ENCODE data around the gene KRTAP9-4. TPM values are rescaled to one million over a fixed set of nuclear protein-coding genes. Genes with fewer than 3 reads are reported as not detected.
"Not testable (repeated sequence)": the region's sequence is repeated elsewhere in the genome, so short reads cannot be mapped to it uniquely, and the experiment has no call there.

KRTAP9-4 gene
- total RNA-seq, 5 donors from 2014 or later (not counting 1 experiment from before 2014, with no cell fraction given): not detected

GRCh38 chr17:41275648-41276190, 26.2 kb downstream of the KRTAP9-4 start, which contains the start of gene KRTAP9-7:
Gene KRTAP9-7, plus strand, starts transcription at chr17:41275698. Its CDS starts 0 bp downstream, at chr17:41275698.
- H3K4me3 ChIP-seq (ENCODE audit: control insufficient read depth in 1 of 2, extremely low read depth in 1 of 2, low read length in 1 of 2); H3K9me3 ChIP-seq; H3K27ac ChIP-seq (ENCODE audit: low read length); ATAC-seq (replicated peaks in 1 of 4); H3K36me3 ChIP-seq (ENCODE audit: control insufficient read depth in 2 of 2, extremely low read depth in 1 of 2, insufficient read depth in 1 of 2, low read length in 1 of 2); POLR2A ChIA-PET; H3K4me3 Mint-ChIP-seq; H3K9me3 Mint-ChIP-seq; H3K4me1 ChIP-seq (ENCODE audit: control insufficient read depth in 1 of 2, extremely low read depth in 1 of 2, insufficient read depth in 2 of 2, low read length in 2 of 2); H3K27ac Mint-ChIP-seq; H3K27me3 ChIP-seq (replicated peaks in 1 of 2; ENCODE audit: control insufficient read depth in 2 of 2, extremely low read depth in 1 of 2, insufficient read depth in 2 of 2, low read length in 1 of 2); H3K36me3 Mint-ChIP-seq; CTCF ChIA-PET: not testable (repeated sequence)
- 81% methylated on average over 3 of the region's 3 CpGs for WGBS (ENCODE audit: insufficient coverage)
- Mint-ChIP-seq H3K4me1 (peaks cover 0 to 11% (median 4%) of the 10 kb centered on the region in 3 donors), H3K27me3 (peaks cover 11 to 18% of the 10 kb centered on the region in 2 donors)
- peak in 1 of 35 experiments; percentile 0 for DNase-seq

GRCh38 chr17:41278176-41278955, 28.9 kb downstream of the KRTAP9-4 start:
- ATAC-seq (replicated peaks in 1 of 4) (no peak), DNase-seq (peak in 1 of 35 experiments; percentile 0)
- POLR2A ChIA-PET: no interaction called here
- H3K4me1 Mint-ChIP-seq: peaks cover 0 to 5% (median 0%) of the 10 kb centered on the region in 3 donors
- H3K27me3 ChIP-seq (replicated peaks in 1 of 2; ENCODE audit: control insufficient read depth in 2 of 2, extremely low read depth in 1 of 2, insufficient read depth in 2 of 2, low read length in 1 of 2): no peaks in the 10 kb centered on the region
- H3K27ac ChIP-seq (ENCODE audit: low read length): no peak overlapping the region
- H3K4me3 ChIP-seq (ENCODE audit: control insufficient read depth in 1 of 2, extremely low read depth in 1 of 2, low read length in 1 of 2): no peak overlapping the region
- no peaks in the 10 kb centered on the region for H3K9me3 Mint-ChIP-seq
- no peak overlapping the region for H3K27ac Mint-ChIP-seq
- no peaks in the 10 kb centered on the region for H3K9me3 ChIP-seq
- 90% methylated on average over 2 of the region's 3 CpGs for WGBS (ENCODE audit: insufficient coverage)
- H3K36me3 ChIP-seq (ENCODE audit: control insufficient read depth in 2 of 2, extremely low read depth in 1 of 2, insufficient read depth in 1 of 2, low read length in 1 of 2): no peaks in the 10 kb centered on the region
- CTCF ChIA-PET: no interaction called here
- no peaks in the 10 kb centered on the region for H3K36me3 Mint-ChIP-seq
- no peak overlapping the region for H3K4me3 Mint-ChIP-seq
- no peaks in the 10 kb centered on the region for H3K4me1 ChIP-seq (ENCODE audit: control insufficient read depth in 1 of 2, extremely low read depth in 1 of 2, insufficient read depth in 2 of 2, low read length in 2 of 2)
- H3K27me3 Mint-ChIP-seq: peaks cover 11 to 12% of the 10 kb centered on the region in 2 donors

GRCh38 chr17:41284043-41284442, 34.6 kb downstream of the KRTAP9-4 start:
- CTCF ChIA-PET: no interaction called here

GRCh38 chr17:41284546-41284945, 35.1 kb downstream of the KRTAP9-4 start:
- Histone ChIP-seq H3K9me3 (no peaks in the 10 kb centered on the region), H3K4me1 (ENCODE audit: control insufficient read depth in 1 of 2, extremely low read depth in 1 of 2, insufficient read depth in 2 of 2, low read length in 2 of 2) (peaks cover 5% of the 10 kb centered on the region in 2 experiments), H3K36me3 (ENCODE audit: control insufficient read depth in 2 of 2, extremely low read depth in 1 of 2, insufficient read depth in 1 of 2, low read length in 1 of 2) (no peaks in the 10 kb centered on the region), H3K4me3 (ENCODE audit: control insufficient read depth in 1 of 2, extremely low read depth in 1 of 2, low read length in 1 of 2) (no peak overlapping the region), H3K27me3 (replicated peaks in 1 of 2; ENCODE audit: control insufficient read depth in 2 of 2, extremely low read depth in 1 of 2, insufficient read depth in 2 of 2, low read length in 1 of 2) (no peaks in the 10 kb centered on the region), H3K27ac (ENCODE audit: low read length) (no peak overlapping the region)
- no peak overlapping the region for H3K27ac Mint-ChIP-seq
- no peaks in the 10 kb centered on the region for H3K9me3 Mint-ChIP-seq
- no peaks in the 10 kb centered on the region for H3K36me3 Mint-ChIP-seq
- DNase-seq (peak in 1 of 35 experiments; percentile 2), ATAC-seq (replicated peaks in 1 of 4) (no peak)
- H3K27me3 Mint-ChIP-seq: no peaks in the 10 kb centered on the region
- ChIA-PET CTCF (no interaction called here), POLR2A (no interaction called here)
- H3K4me1 Mint-ChIP-seq: peaks cover 16 to 19% (median 18%) of the 10 kb centered on the region in 3 donors
- H3K4me3 Mint-ChIP-seq: no peak overlapping the region
- no CpG with 5 or more reads among the region's 2 CpGs for WGBS (ENCODE audit: insufficient coverage)

More at GRCh38 chr17:41284043-41284442, 34.6 kb downstream of the KRTAP9-4 start:
- no peaks in the 10 kb centered on the region for H3K36me3 ChIP-seq (ENCODE audit: control insufficient read depth in 2 of 2, extremely low read depth in 1 of 2, insufficient read depth in 1 of 2, low read length in 1 of 2)
- H3K27me3 ChIP-seq (replicated peaks in 1 of 2; ENCODE audit: control insufficient read depth in 2 of 2, extremely low read depth in 1 of 2, insufficient read depth in 2 of 2, low read length in 1 of 2): no peaks in the 10 kb centered on the region
- no peak overlapping the region for H3K4me3 ChIP-seq (ENCODE audit: control insufficient read depth in 1 of 2, extremely low read depth in 1 of 2, low read length in 1 of 2)
- Mint-ChIP-seq H3K4me3 (no peak overlapping the region), H3K27me3 (no peaks in the 10 kb centered on the region), H3K4me1 (peaks cover 16 to 19% (median 18%) of the 10 kb centered on the region in 3 donors), H3K9me3 (no peaks in the 10 kb centered on the region), H3K36me3 (no peaks in the 10 kb centered on the region), H3K27ac (no peak overlapping the region)
- no peak for DNase-seq
- peaks cover 5% of the 10 kb centered on the region in 2 experiments for H3K4me1 ChIP-seq (ENCODE audit: control insufficient read depth in 1 of 2, extremely low read depth in 1 of 2, insufficient read depth in 2 of 2, low read length in 2 of 2)
- POLR2A ChIA-PET: interaction anchor here in 1 of 2 donors (0.5 kb wide), 1 partner anchor 11 kb away, joined by 3 read pairs; no protein-coding TSS in a partner anchor
- 100% methylated on average over 1 of the region's 3 CpGs for WGBS (ENCODE audit: insufficient coverage)
- no peaks in the 10 kb centered on the region for H3K9me3 ChIP-seq
- no peak overlapping the region for H3K27ac ChIP-seq (ENCODE audit: low read length)
- no peak for ATAC-seq (replicated peaks in 1 of 4)

GRCh38 chr17:41287050-41287449, 37.6 kb downstream of the KRTAP9-4 start:
- peaks cover 16 to 19% (median 18%) of the 10 kb centered on the region in 3 donors for H3K4me1 Mint-ChIP-seq
- no peaks in the 10 kb centered on the region for H3K36me3 ChIP-seq (ENCODE audit: control insufficient read depth in 2 of 2, extremely low read depth in 1 of 2, insufficient read depth in 1 of 2, low read length in 1 of 2)
- CTCF ChIA-PET: interaction anchor here in 1 of 2 donors (0.7 kb wide), 1 partner anchor 1068 kb away, joined by 3 read pairs; no protein-coding TSS in a partner anchor
- no peaks in the 10 kb centered on the region for H3K9me3 ChIP-seq
- H3K9me3 Mint-ChIP-seq: no peaks in the 10 kb centered on the region
- no peaks in the 10 kb centered on the region for H3K27me3 Mint-ChIP-seq
- no peaks in the 10 kb centered on the region for H3K27me3 ChIP-seq (replicated peaks in 1 of 2; ENCODE audit: control insufficient read depth in 2 of 2, extremely low read depth in 1 of 2, insufficient read depth in 2 of 2, low read length in 1 of 2)
- no peak overlapping the region for H3K27ac Mint-ChIP-seq
- ATAC-seq (replicated peaks in 1 of 4): no peak
- WGBS (ENCODE audit: insufficient coverage): no CpG with 5 or more reads among the region's 3 CpGs
- no peak overlapping the region for H3K4me3 Mint-ChIP-seq
- no peak overlapping the region for H3K4me3 ChIP-seq (ENCODE audit: control insufficient read depth in 1 of 2, extremely low read depth in 1 of 2, low read length in 1 of 2)
- no peaks in the 10 kb centered on the region for H3K36me3 Mint-ChIP-seq
- no peak overlapping the region for H3K27ac ChIP-seq (ENCODE audit: low read length)
- POLR2A ChIA-PET: no interaction called here
- peaks cover 5% of the 10 kb centered on the region in 2 experiments for H3K4me1 ChIP-seq (ENCODE audit: control insufficient read depth in 1 of 2, extremely low read depth in 1 of 2, insufficient read depth in 2 of 2, low read length in 2 of 2)
- no peak for DNase-seq

- Mint-ChIP-seq H3K4me1 (no peaks in the 10 kb centered on the region), H3K4me3 (no peak overlapping the region), H3K27me3 (peaks cover 0 to 4% of the 10 kb centered on the region in 2 donors), H3K9me3 (no peaks in the 10 kb centered on the region), H3K27ac (no peak overlapping the region), H3K36me3 (no peaks in the 10 kb centered on the region)
- peaks cover 0 to 7% of the 10 kb centered on the region in 2 experiments for H3K27me3 ChIP-seq (replicated peaks in 1 of 2; ENCODE audit: control insufficient read depth in 2 of 2, extremely low read depth in 1 of 2, insufficient read depth in 2 of 2, low read length in 1 of 2)
- ATAC-seq (replicated peaks in 1 of 4) (no peak), DNase-seq (no peak)
- POLR2A ChIA-PET: no interaction called here
- no peaks in the 10 kb centered on the region for H3K9me3 ChIP-seq
- CTCF ChIA-PET: interaction anchor here in 1 of 2 donors (0.7 kb wide), 2 partner anchors 11 to 98 kb away, joined by 3 read pairs; no protein-coding TSS in a partner anchor
- no peak overlapping the region for H3K27ac ChIP-seq (ENCODE audit: low read length)
- H3K4me1 ChIP-seq (ENCODE audit: control insufficient read depth in 1 of 2, extremely low read depth in 1 of 2, insufficient read depth in 2 of 2, low read length in 2 of 2): no peaks in the 10 kb centered on the region
- H3K4me3 ChIP-seq (ENCODE audit: control insufficient read depth in 1 of 2, extremely low read depth in 1 of 2, low read length in 1 of 2): no peak overlapping the region
- 75% methylated on average over 1 of the region's 1 CpG for WGBS (ENCODE audit: insufficient coverage)
- no peaks in the 10 kb centered on the region for H3K36me3 ChIP-seq (ENCODE audit: control insufficient read depth in 2 of 2, extremely low read depth in 1 of 2, insufficient read depth in 1 of 2, low read length in 1 of 2)
These were observed 44.5 kb downstream of the KRTAP9-4 start for GRCh38 chr17:41294016-41294415.
